K562 (cell line): ENCODE results near the gene GCNT4. TPM values are rescaled to one million over a fixed set of nuclear protein-coding genes. Genes with fewer than 3 reads are reported as not detected.

Experiments
- ATAC-seq: fragments of 200-7000 bp; cut with Tn5 transposase; 3 replicates; pipeline ENCODE4 v1.9.1; 2020; ENCODE audit warnings: moderate library complexity
- BruUV-seq: library from RNA; stranded (reverse); fragments of 400-500 nt; replicated peaks from 2 replicates; lab custom pipeline; 2021; lab: Mats Ljungman, UMichigan
- CTCF ChIA-PET: fragments of 300-600 bp; formaldehyde crosslinking; extraction: SDS; loops from one replicate; lab custom pipeline; 2021; ENCODE audit warnings: low intra/inter-chr PET ratio; lab: Yijun Ruan, JAX
- POLR2A ChIA-PET: fragments of 300-600, 350-650 bp; sonication (Branson Sonifier 250); formaldehyde crosslinking; extraction: SDS; loops from one replicate; lab custom pipeline; 2021; ENCODE audit warnings: antibody characterized with exemption, inconsistent platforms; lab: Yijun Ruan, JAX
- DNase-seq, 4 experiments: peaks; one replicate each; pipeline versions ENCODE4 v3.0.0 to v3.0.0-alpha.2; 2011 to 2018; ENCODE audit warnings: low spot score in 3 of 4, mixed read lengths in 3 of 4; ENCODE audit errors: extremely low read depth in 1 of 4
- FAIRE-seq: peaks from 2 replicates; lab custom pipeline; 2011; peaks lifted over from hg19 to GRCh38; lab: Jason Lieb, UNC
- H2AFZ ChIP-seq: 2 replicates; pipeline ENCODE4 v1.6.0; 2011; ENCODE audit warnings: low read depth, low read length, control low read depth, inconsistent platforms
- H3K27ac ChIP-seq: fragments of 200-600 bp; 3 replicates; pipeline ENCODE4 v1.8.0; 2011; ENCODE audit warnings: low read depth, mild to moderate bottlenecking, control low read depth, inconsistent platforms, low read length, moderate library complexity, mixed read lengths; ENCODE audit errors: extremely low read depth
- H3K27me3 ChIP-seq, 2 experiments: fragments of 300-600 bp in 1 of 2; 2 replicates in 1 of 2; 3 replicates in 1 of 2; pipeline versions ENCODE4 v1.6.0 to v1.8.0; 2011; ENCODE audit warnings: inconsistent platforms in 2 of 2, low read length in 2 of 2, mild to moderate bottlenecking in 1 of 2, mixed read lengths in 1 of 2, moderate library complexity in 1 of 2; ENCODE audit not compliant: control insufficient read depth in 2 of 2, insufficient read depth in 2 of 2
- H3K36me3 ChIP-seq: fragments of 300-600 bp; 3 replicates; pipeline ENCODE4 v1.8.0; 2011; ENCODE audit warnings: mild to moderate bottlenecking, low read length, inconsistent platforms; ENCODE audit not compliant: control insufficient read depth, insufficient read depth
- H3K4me1 ChIP-seq, 2 experiments: fragments of 200-600 bp in 1 of 2; replicated peaks in 1 of 2; 2 replicates in 1 of 2; 3 replicates in 1 of 2; pipeline versions ENCODE4 v1.5.1 to v1.8.0; 2011; ENCODE audit warnings: inconsistent platforms in 2 of 2, low read length in 2 of 2, mild to moderate bottlenecking in 1 of 2, mixed read lengths in 1 of 2, moderate library complexity in 1 of 2; ENCODE audit not compliant: control insufficient read depth in 2 of 2, insufficient read depth in 2 of 2
- H3K4me2 ChIP-seq: 2 replicates; pipeline ENCODE4 v1.6.1; 2011; ENCODE audit warnings: low read length, control low read depth, inconsistent platforms, mixed read lengths; ENCODE audit not compliant: insufficient read depth
- H3K4me3 ChIP-seq: fragments of 200-600 bp; sonication (generic), shearing (Covaris generic); 2 replicates; pipeline ENCODE4 v1.5.1; 2016; ENCODE audit warnings: control low read depth, inconsistent platforms
- H3K79me2 ChIP-seq: fragments of 200-600 bp; 3 replicates; pipeline ENCODE4 v1.8.0; 2011; ENCODE audit warnings: low read length, inconsistent platforms; ENCODE audit not compliant: control insufficient read depth, insufficient read depth
- H3K9ac ChIP-seq, 2 experiments: 2 replicates each; pipeline versions ENCODE4 v1.6.0 to v1.6.1; 2011; ENCODE audit warnings: low read depth in 2 of 2, low read length in 2 of 2, control low read depth in 1 of 2, inconsistent platforms in 1 of 2, mild to moderate bottlenecking in 1 of 2, mixed read lengths in 1 of 2; ENCODE audit not compliant: insufficient read depth in 1 of 2
- H3K9me1 ChIP-seq: one replicate; pipeline ENCODE4 v1.6.0; 2011; ENCODE audit warnings: inconsistent platforms, mild to moderate bottlenecking, low read length, moderate library complexity; ENCODE audit not compliant: control insufficient read depth, insufficient read depth
- H3K9me3 ChIP-seq: replicated peaks from 2 replicates; pipeline ENCODE4 v1.5.1; 2011; ENCODE audit warnings: low read depth, low read length, inconsistent platforms; ENCODE audit not compliant: control insufficient read depth, insufficient read depth
- H4K20me1 ChIP-seq: replicated peaks from 2 replicates; pipeline ENCODE4 v1.6.1; 2011; ENCODE audit warnings: low read length, inconsistent platforms, mixed read lengths; ENCODE audit not compliant: control insufficient read depth, insufficient read depth
- ARID4B ChIP-seq: sonication (generic); formaldehyde crosslinking; IDR thresholded peaks from 2 replicates; pipeline ENCODE4 v1.8.0; 2022; ENCODE audit warnings: mild to moderate bottlenecking, missing genetic modification reagents
- GMEB1 ChIP-seq: fragments of 250-450 bp; sonication (Bioruptor Pico); IDR thresholded peaks from 2 replicates; pipeline ENCODE4 v1.4.0; 2020; ENCODE audit warnings: mild to moderate bottlenecking
- HDAC3 ChIP-seq: fragments of 450-650 bp; IDR thresholded peaks from 2 replicates; pipeline ENCODE4 v1.6.1; 2018; ENCODE audit warnings: borderline replicate concordance, mild to moderate bottlenecking, moderate library complexity; ENCODE audit not compliant: partially characterized antibody
- JUN ChIP-seq, 2 experiments: sonication (generic) in 1 of 2; formaldehyde crosslinking in 1 of 2; IDR thresholded peaks; 2 replicates each; pipeline versions ENCODE4 v1.6.1 to v1.8.0; 2012 to 2022; ENCODE audit warnings: borderline replicate concordance in 2 of 2, mild to moderate bottlenecking in 2 of 2, improper control_type of control experiment in 1 of 2, low read depth in 1 of 2, low read length in 1 of 2, missing genetic modification reagents in 1 of 2
- LCOR ChIP-seq: sonication (generic); formaldehyde crosslinking; IDR thresholded peaks from 2 replicates; pipeline ENCODE4 v1.8.0; 2022; ENCODE audit warnings: mild to moderate bottlenecking, missing genetic modification reagents
- SMAD3 ChIP-seq: fragments of 450-650 bp; formaldehyde crosslinking; conservative IDR thresholded peaks from 2 replicates; pipeline ENCODE4 v1.4.0; 2020; ENCODE audit warnings: mild to moderate bottlenecking
- SMC3 ChIP-seq: conservative IDR thresholded peaks from 2 replicates; pipeline ENCODE4 v1.6.1; 2011; ENCODE audit warnings: low read depth, low read length, improper control_type of control experiment; ENCODE audit not compliant: insufficient read depth
- TAF1 ChIP-seq: IDR thresholded peaks from 2 replicates; pipeline ENCODE4 v1.6.1; 2011; ENCODE audit warnings: mild to moderate bottlenecking, low read length, moderate library complexity; ENCODE audit not compliant: insufficient read depth, control insufficient read depth, severe bottlenecking; ENCODE audit errors: extremely low read depth
- ZNF174 ChIP-seq: fragments of 250-450 bp; sonication (Bioruptor Pico); IDR thresholded peaks from 2 replicates; pipeline ENCODE4 v1.4.0; 2020; ENCODE audit warnings: mild to moderate bottlenecking
- WGBS: fragments of 100-300 bp; shearing (Covaris generic); methylation state at CpG from one replicate; pipeline ENCODE4 v1.1.6; 2016; ENCODE audit warnings: low coverage, mixed read lengths; ENCODE audit not compliant: insufficient coverage; ENCODE audit errors: missing lambda C conversion rate; 5-methylcytosine and 5-hydroxymethylcytosine counted together
- in situ Hi-C: fragments of 300-500 bp; cut with MboI; formaldehyde crosslinking; loops from 4 replicates; pipeline ENCODE4 v1.15.0; 2018; ENCODE audit warnings: inconsistent platforms, mixed read lengths
- intact Hi-C: fragments of 100-400 bp; cut with micrococcal nuclease; formaldehyde crosslinking; loops from 2 replicates; pipeline ENCODE4 v1.14.2; 2022
- polyA plus RNA-seq, 8 experiments: library from polyadenylated mRNA; depleted of rRNA in 4 of 8; stranded (reverse) in 5 of 8; unstranded in 3 of 8; fragments of >200 nt; fragmentation: Nextera tagmentation in 2 of 8; fragmentation: Illumina TruSeq in 1 of 8; extraction: Ambion mirVana in 2 of 8; extraction: Trizol in 1 of 8; gene quantifications; 2 replicates each; pipeline versions ENCODE4 v1.2.1 to v1.2.3, GENCODE V29; 2011 to 2014; ENCODE audit warnings: inconsistent platforms in 1 of 8, missing spikeins in 1 of 8
- total RNA-seq, 7 experiments: library from RNA; depleted of rRNA in 6 of 7; stranded (reverse); fragments of >200 nt in 6 of 7; fragmentation: Illumina TruSeq in 2 of 7; extraction: Trizol in 2 of 7; gene quantifications; 2 replicates each; pipeline versions ENCODE4 v1.2.1 to v1.2.3, GENCODE V29; 2011 to 2021; ENCODE audit warnings: low replicate concordance in 1 of 7

Gene GCNT4
- total and polyA plus RNA-seq, 9 of the 15 experiments (the other 6 are each of a cell fraction or from before 2014, with no cell fraction given): 0.01 TPM; not detected in 8

- no peaks in the 10 kb centered on the region for H3K4me1 ChIP-seq
- FAIRE-seq (no peak), ATAC-seq (no peak), DNase-seq (no peak)
- no peaks in the 10 kb centered on the region for H3K36me3 ChIP-seq
- WGBS: 0% methylated on average over 4 of the region's 4 CpGs
- H3K9me3 ChIP-seq: no peaks in the 10 kb centered on the region
- TF ChIP-seq ZNF174 (CRISPR knock-in tag) (no peak), HDAC3 (no peak), JUN (IDR thresholded peaks at IDR 0.05; ENCODE audit: borderline replicate concordance, low read depth, low read length) (no peak), JUN (CRISPR knock-in tag; IDR thresholded peaks at IDR 0.05; ENCODE audit: borderline replicate concordance) (no peak), GMEB1 (CRISPR knock-in tag) (no peak), SMC3 (no peak), LCOR (no peak), TAF1 (no peak), SMAD3 (CRISPR knock-in tag) (no peak), ARID4B (no peak)
- BruUV-seq: no TSS peak
- H2AFZ ChIP-seq: no peak overlapping the region
- no peak overlapping the region for H3K4me3 ChIP-seq
- CTCF ChIA-PET: no interaction called here
- intact Hi-C loops: no loop called here
- H3K79me2 ChIP-seq: no peaks in the 10 kb centered on the region
- H3K27me3 ChIP-seq: no peaks in the 10 kb centered on the region; a peak in 1 of 5 replicates
- POLR2A ChIA-PET: no interaction called here
- no peaks in the 10 kb centered on the region for H4K20me1 ChIP-seq
- no peak overlapping the region for H3K4me2 ChIP-seq
- H3K9ac ChIP-seq: no peak overlapping the region
- no peaks in the 10 kb centered on the region for H3K9me1 ChIP-seq
- in situ Hi-C loops: no loop called here
- no peak overlapping the region for H3K27ac ChIP-seq
Measured at GRCh38 chr5:75021800-75022199, 30.6 kb downstream of the GCNT4 start.
